ENCODE data around the gene GFI1B. TPM values are rescaled to one million over a fixed set of nuclear protein-coding genes. Genes with fewer than 3 reads are reported as not detected.
"Not testable (repeated sequence)": the region's sequence is repeated elsewhere in the genome, so short reads cannot be mapped to it uniquely, and the experiment has no call there.

The GFI1B gene
- total and polyA plus RNA-seq, 2 of the 13 experiments (the other 11 are each of a cell fraction or from before 2014, with no cell fraction given), result 0.15 to 0.51 TPM

DNA sequence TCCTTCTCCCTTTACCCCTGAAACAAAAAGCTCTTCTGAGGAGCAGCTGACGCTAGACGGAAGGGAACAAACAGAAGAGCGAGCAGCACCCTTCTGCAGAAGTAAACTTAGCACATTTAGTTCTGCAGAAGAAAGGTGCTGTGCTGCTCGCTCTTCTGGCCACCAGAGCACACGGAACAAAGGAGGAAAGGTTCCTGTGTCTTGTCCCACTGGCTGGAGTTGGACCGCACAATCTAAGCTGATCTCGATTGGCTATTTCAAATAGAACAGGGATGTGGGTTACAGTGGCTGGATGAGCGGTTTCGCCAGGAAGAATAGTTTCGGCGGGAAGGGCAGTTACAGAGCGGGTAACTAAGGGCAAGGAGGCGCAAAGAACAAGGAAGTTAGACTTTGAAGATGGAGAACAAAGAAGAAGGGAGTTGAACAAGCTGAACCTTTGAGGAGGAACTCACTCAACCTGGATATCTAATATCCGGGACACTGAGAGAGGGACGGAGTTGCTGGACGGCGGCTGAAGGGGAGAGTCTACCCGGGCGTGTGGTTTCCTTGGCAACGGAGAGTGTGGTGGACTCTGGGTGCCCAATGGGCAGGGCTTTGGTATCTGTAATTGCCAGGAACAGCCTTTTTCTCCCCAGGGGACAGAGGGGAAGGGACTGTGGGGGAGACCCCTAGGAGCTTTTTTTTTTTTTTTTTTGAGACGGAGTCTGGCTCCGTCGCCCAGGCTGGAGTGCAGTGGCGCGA is 59.5 kb downstream of the GFI1B start (continued):
- TF ChIP-seq, protein P1, sequence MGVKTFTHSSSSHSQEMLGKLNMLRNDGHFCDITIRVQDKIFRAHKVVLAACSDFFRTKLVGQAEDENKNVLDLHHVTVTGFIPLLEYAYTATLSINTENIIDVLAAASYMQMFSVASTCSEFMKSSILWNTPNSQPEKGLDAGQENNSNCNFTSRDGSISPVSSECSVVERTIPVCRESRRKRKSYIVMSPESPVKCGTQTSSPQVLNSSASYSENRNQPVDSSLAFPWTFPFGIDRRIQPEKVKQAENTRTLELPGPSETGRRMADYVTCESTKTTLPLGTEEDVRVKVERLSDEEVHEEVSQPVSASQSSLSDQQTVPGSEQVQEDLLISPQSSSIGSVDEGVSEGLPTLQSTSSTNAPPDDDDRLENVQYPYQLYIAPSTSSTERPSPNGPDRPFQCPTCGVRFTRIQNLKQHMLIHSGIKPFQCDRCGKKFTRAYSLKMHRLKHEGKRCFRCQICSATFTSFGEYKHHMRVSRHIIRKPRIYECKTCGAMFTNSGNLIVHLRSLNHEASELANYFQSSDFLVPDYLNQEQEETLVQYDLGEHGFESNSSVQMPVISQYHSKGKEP (CRISPR knock-in tag; IDR thresholded peaks at IDR 0.05), result no peak
- TF ChIP-seq, protein P2, sequence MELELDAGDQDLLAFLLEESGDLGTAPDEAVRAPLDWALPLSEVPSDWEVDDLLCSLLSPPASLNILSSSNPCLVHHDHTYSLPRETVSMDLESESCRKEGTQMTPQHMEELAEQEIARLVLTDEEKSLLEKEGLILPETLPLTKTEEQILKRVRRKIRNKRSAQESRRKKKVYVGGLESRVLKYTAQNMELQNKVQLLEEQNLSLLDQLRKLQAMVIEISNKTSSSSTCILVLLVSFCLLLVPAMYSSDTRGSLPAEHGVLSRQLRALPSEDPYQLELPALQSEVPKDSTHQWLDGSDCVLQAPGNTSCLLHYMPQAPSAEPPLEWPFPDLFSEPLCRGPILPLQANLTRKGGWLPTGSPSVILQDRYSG (CRISPR knock-in tag; IDR thresholded peaks at IDR 0.05), result no peak

DNA sequence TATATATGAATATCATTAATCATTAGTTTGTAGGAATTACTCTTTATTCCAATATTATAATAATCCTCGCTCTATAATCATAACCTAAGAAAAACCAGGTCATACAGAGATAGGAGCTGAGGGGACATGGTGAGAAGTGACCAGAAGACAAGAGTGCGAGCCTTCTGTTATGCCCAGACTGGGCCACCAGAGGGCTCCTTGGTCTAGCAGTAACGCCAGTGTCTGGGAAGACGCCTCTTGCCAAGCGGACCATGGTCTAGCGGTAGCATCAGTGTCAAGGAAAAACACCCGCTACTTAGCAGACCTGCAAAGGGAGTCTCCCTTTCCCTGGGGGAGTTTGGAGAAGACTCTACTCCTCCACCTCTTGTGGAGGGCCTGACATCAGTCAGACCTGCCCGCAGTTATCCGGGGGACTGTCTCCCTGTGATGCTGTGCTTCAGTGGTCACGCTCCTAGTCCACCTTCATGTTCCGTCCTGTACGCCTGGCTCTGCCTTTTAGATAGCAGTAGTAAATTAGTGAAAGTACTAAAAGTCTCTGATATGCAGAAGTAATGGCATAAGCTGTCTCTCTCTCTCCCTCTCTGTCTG is 62.5 kb downstream of the GFI1B start:
- POLR2A ChIA-PET, result interaction anchor here (0.9 kb wide), 1 partner anchor 11 kb away, joined by 3 read pairs; the partner anchor contains the start of gene GTF3C5
- 92% methylated on average over 9 of the region's 12 CpGs for WGBS (ENCODE audit: low lambda C conversion rate)
- not testable (repeated sequence) for H2AFZ ChIP-seq (ENCODE audit: low read length); FAIRE-seq; H3K27ac ChIP-seq (ENCODE audit: extremely low read length, insufficient read depth, low read length); H3K4me3 ChIP-seq (replicated peaks in 1 of 3; ENCODE audit: insufficient read depth in 1 of 3, low read depth in 2 of 3, low read length in 3 of 3); H3K9me3 ChIP-seq (ENCODE audit: low read length); DNase-seq (ENCODE audit: low spot score); BruUV-seq (replicated peaks); H4K20me1 ChIP-seq (ENCODE audit: insufficient read depth, low read length); H3K4me1 ChIP-seq (ENCODE audit: insufficient read depth, low read length); H3K9ac ChIP-seq (ENCODE audit: insufficient read depth, low read depth, low read length); ATAC-seq; H3K27me3 ChIP-seq (ENCODE audit: control insufficient read depth in 1 of 2, insufficient read depth in 2 of 2, low read length in 2 of 2); H3K4me2 ChIP-seq (ENCODE audit: low read depth, low read length)
- Histone ChIP-seq H3K36me3 (replicated peaks in 1 of 2; ENCODE audit: control insufficient read depth in 1 of 2, insufficient read depth in 2 of 2, low read length in 2 of 2) (peaks cover 22 to 50% of the 10 kb centered on the region in 2 experiments), H3K79me2 (ENCODE audit: insufficient read depth, low read length) (peaks cover 30% of the 10 kb centered on the region)
- intact Hi-C loops (cut with micrococcal nuclease; ENCODE audit: unreplicated experiment) (loop anchor here (5.0 kb wide), 1 partner anchor 106 kb away; no protein-coding TSS in a partner anchor), in situ Hi-C loops (cut with HindIII; ENCODE audit: extremely low pct_ligation_motif_present, low pct_unique_long_range_greater_than_20kb) (loop anchor here (10.0 kb wide), 1 partner anchor 104 kb away; no protein-coding TSS in a partner anchor)
- TF ChIP-seq, protein P3, sequence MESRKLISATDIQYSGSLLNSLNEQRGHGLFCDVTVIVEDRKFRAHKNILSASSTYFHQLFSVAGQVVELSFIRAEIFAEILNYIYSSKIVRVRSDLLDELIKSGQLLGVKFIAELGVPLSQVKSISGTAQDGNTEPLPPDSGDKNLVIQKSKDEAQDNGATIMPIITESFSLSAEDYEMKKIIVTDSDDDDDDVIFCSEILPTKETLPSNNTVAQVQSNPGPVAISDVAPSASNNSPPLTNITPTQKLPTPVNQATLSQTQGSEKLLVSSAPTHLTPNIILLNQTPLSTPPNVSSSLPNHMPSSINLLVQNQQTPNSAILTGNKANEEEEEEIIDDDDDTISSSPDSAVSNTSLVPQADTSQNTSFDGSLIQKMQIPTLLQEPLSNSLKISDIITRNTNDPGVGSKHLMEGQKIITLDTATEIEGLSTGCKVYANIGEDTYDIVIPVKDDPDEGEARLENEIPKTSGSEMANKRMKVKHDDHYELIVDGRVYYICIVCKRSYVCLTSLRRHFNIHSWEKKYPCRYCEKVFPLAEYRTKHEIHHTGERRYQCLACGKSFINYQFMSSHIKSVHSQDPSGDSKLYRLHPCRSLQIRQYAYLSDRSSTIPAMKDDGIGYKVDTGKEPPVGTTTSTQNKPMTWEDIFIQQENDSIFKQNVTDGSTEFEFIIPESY (CRISPR knock-in tag; IDR thresholded peaks at IDR 0.05), result peak; percentile 99
- peak; percentile 71 for TF ChIP-seq STAG1 (CRISPR knock-in tag; IDR thresholded peaks at IDR 0.05)
- TF ChIP-seq RAD21 (CRISPR knock-in tag; IDR thresholded peaks at IDR 0.05), result peak; percentile 30; the same call in 1 of the 2 replicates
- TF ChIP-seq, protein P4, sequence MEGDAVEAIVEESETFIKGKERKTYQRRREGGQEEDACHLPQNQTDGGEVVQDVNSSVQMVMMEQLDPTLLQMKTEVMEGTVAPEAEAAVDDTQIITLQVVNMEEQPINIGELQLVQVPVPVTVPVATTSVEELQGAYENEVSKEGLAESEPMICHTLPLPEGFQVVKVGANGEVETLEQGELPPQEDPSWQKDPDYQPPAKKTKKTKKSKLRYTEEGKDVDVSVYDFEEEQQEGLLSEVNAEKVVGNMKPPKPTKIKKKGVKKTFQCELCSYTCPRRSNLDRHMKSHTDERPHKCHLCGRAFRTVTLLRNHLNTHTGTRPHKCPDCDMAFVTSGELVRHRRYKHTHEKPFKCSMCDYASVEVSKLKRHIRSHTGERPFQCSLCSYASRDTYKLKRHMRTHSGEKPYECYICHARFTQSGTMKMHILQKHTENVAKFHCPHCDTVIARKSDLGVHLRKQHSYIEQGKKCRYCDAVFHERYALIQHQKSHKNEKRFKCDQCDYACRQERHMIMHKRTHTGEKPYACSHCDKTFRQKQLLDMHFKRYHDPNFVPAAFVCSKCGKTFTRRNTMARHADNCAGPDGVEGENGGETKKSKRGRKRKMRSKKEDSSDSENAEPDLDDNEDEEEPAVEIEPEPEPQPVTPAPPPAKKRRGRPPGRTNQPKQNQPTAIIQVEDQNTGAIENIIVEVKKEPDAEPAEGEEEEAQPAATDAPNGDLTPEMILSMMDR (CRISPR knock-in tag; IDR thresholded peaks at IDR 0.05), result peak; percentile 73
- CTCF ChIA-PET (ENCODE audit: low intra/inter-chr PET ratio, low total read pairs), result interaction anchor here (1.4 kb wide), 1 partner anchor 19 kb away, joined by 4 read pairs; no protein-coding TSS in a partner anchor

Data from HepG2 (cell line).